Liver (tissue), 9 donors: ENCODE data around the gene ATXN1. TPM values are rescaled to one million over a fixed set of nuclear protein-coding genes. Genes with fewer than 3 reads are reported as not detected.

ENCODE experiments used
- DNase-seq: peaks from one replicate; pipeline ENCODE4 v3.0.0-alpha.2; 2017; ENCODE audit warnings: low spot score
- H3K27ac ChIP-seq, 2 donors: one replicate each; pipeline ENCODE4 v1.7.0; 2013; ENCODE audit warnings: inconsistent platforms in 2 of 2, low read length in 2 of 2, control low read depth in 1 of 2, low read depth in 1 of 2, mild to moderate bottlenecking in 1 of 2
- H3K27me3 ChIP-seq, 4 donors: one replicate each; pipeline versions ENCODE4 v1.6.1 to v1.7.0; 2013; ENCODE audit warnings: low read length in 3 of 4, inconsistent platforms in 1 of 4, mild to moderate bottlenecking in 1 of 4, moderate library complexity in 1 of 4; ENCODE audit not compliant: control insufficient read depth in 4 of 4, insufficient read depth in 4 of 4
- H3K36me3 ChIP-seq, 4 donors: one replicate each; pipeline versions ENCODE4 v1.6.1 to v1.7.0; 2013; ENCODE audit warnings: low read length in 3 of 4, mild to moderate bottlenecking in 3 of 4, low read depth in 1 of 4, moderate library complexity in 1 of 4; ENCODE audit not compliant: control insufficient read depth in 4 of 4, insufficient read depth in 3 of 4
- H3K4me1 ChIP-seq, 4 donors: one replicate each; pipeline versions ENCODE4 v1.6.1 to v1.7.0; 2013; ENCODE audit warnings: low read length in 3 of 4, mild to moderate bottlenecking in 3 of 4, moderate library complexity in 1 of 4; ENCODE audit not compliant: control insufficient read depth in 4 of 4, insufficient read depth in 4 of 4
- H3K4me3 ChIP-seq, 3 donors: one replicate each; pipeline versions ENCODE4 v1.6.1 to v1.7.0; 2013; ENCODE audit warnings: low read length in 3 of 3, control low read depth in 1 of 3, low read depth in 1 of 3, mild to moderate bottlenecking in 1 of 3
- H3K9ac ChIP-seq, 2 donors: one replicate each; pipeline ENCODE4 v1.7.0; 2013; ENCODE audit warnings: low read length in 2 of 2, mild to moderate bottlenecking in 2 of 2, moderate library complexity in 2 of 2, control low read depth in 1 of 2, low read depth in 1 of 2
- H3K9me3 ChIP-seq, 4 donors: one replicate each; pipeline versions ENCODE4 v1.6.1 to v1.7.0; 2013; ENCODE audit warnings: low read length in 3 of 4; ENCODE audit not compliant: control insufficient read depth in 4 of 4
- EGR1 ChIP-seq, 2 donors: IDR thresholded peaks; 2 replicates each; pipeline ENCODE4 v1.6.1; 2016 to 2018; ENCODE audit warnings: antibody characterized with exemption in 2 of 2, low read depth in 2 of 2
- FOXA1 ChIP-seq: IDR thresholded peaks from 2 replicates; pipeline ENCODE4 v1.6.1; 2016; ENCODE audit warnings: antibody characterized with exemption
- GABPA ChIP-seq, 2 donors: IDR thresholded peaks in 1 of 2; conservative IDR thresholded peaks in 1 of 2; 2 replicates each; pipeline ENCODE4 v1.6.1; 2016; ENCODE audit warnings: antibody characterized with exemption in 2 of 2, mild to moderate bottlenecking in 1 of 2, moderate library complexity in 1 of 2
- HNF4G ChIP-seq: IDR thresholded peaks from 2 replicates; pipeline ENCODE4 v1.6.1; 2016; ENCODE audit warnings: antibody characterized with exemption
- NR2F2 ChIP-seq: IDR thresholded peaks from 2 replicates; pipeline ENCODE4 v1.6.1; 2016; ENCODE audit warnings: antibody characterized with exemption
- RAD21 ChIP-seq, 2 donors: IDR thresholded peaks; 2 replicates each; pipeline ENCODE4 v1.6.1; 2016; ENCODE audit warnings: antibody characterized with exemption in 2 of 2, mild to moderate bottlenecking in 2 of 2
- RXRA ChIP-seq, 2 donors: IDR thresholded peaks; 2 replicates each; pipeline ENCODE4 v1.6.1; 2017 to 2018; ENCODE audit warnings: antibody characterized with exemption in 2 of 2, mild to moderate bottlenecking in 1 of 2
- TAF1 ChIP-seq: conservative IDR thresholded peaks from 2 replicates; pipeline ENCODE4 v1.6.1; 2016; ENCODE audit warnings: antibody characterized with exemption, mild to moderate bottlenecking
- YY1 ChIP-seq: IDR thresholded peaks from 2 replicates; pipeline ENCODE4 v1.6.1; 2016; ENCODE audit warnings: antibody characterized with exemption, mild to moderate bottlenecking
- WGBS: extraction: QIAGEN DNeasy Blood & Tissue Kit; methylation state at CpG from one replicate; pipeline ENCODE4 v1.1.7; 2013; 5-methylcytosine and 5-hydroxymethylcytosine counted together
- polyA plus RNA-seq, 2 donors: library from polyadenylated mRNA; stranded (reverse) in 1 of 2; unstranded in 1 of 2; fragments of 200-250 nt in 1 of 2; fragments of >200 nt in 1 of 2; fragmentation: Nextera tagmentation in 1 of 2; extraction: Ambion mirVana in 1 of 2; gene quantifications; one replicate each; pipeline versions ENCODE4 v1.2.1 to v1.2.3, GENCODE V29; 2013 to 2015
- total RNA-seq, 2 donors: library from RNA; depleted of rRNA; stranded (reverse); fragments of >200 nt; gene quantifications; one replicate each; pipeline ENCODE4 v1.2.3, GENCODE V29; 2014
- TF ChIP-seq, protein P1 (sequence below): IDR thresholded peaks from 2 replicates; pipeline ENCODE4 v1.6.1; 2016; ENCODE audit warnings: antibody characterized with exemption
- TF ChIP-seq, protein P2 (sequence below): IDR thresholded peaks from 2 replicates; pipeline ENCODE4 v1.6.1; 2016; ENCODE audit warnings: antibody characterized with exemption
- TF ChIP-seq, protein P3 (sequence below): IDR thresholded peaks from 2 replicates; pipeline ENCODE4 v1.6.1; 2016; ENCODE audit warnings: antibody characterized with exemption
- TF ChIP-seq, protein P4 (sequence below): fragments of 150-350 bp; IDR thresholded peaks from 2 replicates; pipeline ENCODE4 v1.5.1; 2017; ENCODE audit warnings: improper control_type of control experiment, low read depth, low read length; ENCODE audit not compliant: missing input control
- TF ChIP-seq, protein P5 (sequence below): IDR thresholded peaks from 2 replicates; pipeline ENCODE4 v1.6.1; 2016; ENCODE audit warnings: antibody characterized with exemption, mild to moderate bottlenecking
- donor health status: healthy.
- donor health status: healthy.
- donor health status: healthy.
- donor health status: healthy.
- donor health status: healthy.

Gene ATXN1
- total and polyA plus RNA-seq, 4 donors = 4.3 to 29.7 (median 8.2) TPM

DNA sequence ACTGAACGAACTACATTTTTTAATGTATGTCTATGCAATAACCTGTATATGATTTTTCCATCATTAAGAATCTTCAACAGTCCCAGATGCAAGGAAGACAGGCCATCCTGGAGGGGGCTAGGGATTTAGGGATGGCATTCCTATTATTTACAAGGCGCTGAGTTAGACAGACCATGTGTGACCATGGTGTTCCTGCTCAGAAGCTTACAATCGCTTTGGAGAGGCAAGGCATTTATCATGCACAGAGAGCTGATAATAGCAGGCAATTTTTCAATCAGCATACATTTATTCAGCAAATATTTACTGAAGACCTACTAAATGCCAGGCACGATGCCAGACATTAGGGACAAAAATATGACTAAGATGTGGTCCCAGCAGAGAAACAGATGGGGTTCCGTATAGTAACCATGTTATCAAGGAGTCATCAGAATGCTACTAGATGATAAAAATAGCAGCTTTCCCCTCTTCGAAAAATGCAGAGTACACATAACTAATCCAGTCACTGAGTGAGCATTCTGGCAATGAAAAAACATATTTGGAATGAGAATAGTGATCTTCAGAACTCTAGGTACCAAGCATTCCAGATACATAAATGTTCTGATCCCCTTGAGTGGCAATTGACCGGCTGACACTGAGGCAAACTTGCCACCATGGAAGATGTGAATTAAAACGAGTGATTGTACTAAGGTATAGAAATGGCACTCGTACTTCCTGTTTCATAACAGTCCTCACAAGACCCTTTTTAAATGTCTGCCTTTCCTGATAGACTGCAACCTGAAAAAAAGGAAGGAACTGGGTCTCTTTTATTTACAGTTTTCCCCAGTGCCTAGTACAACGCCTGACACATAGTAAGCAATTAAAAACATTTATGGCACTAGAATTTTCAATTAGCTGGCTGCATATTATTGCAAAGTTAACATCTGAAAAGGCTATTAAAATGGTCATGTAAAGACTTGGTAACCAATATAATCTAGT is 135.7 kb downstream of the ATXN1 start:
- Histone ChIP-seq H3K4me1 (no peaks in the 10 kb centered on the region), H3K27ac (no peak overlapping the region), H3K9me3 (no peaks in the 10 kb centered on the region), H3K27me3 (no peaks in the 10 kb centered on the region), H3K4me3 (no peak overlapping the region), H3K9ac (no peak overlapping the region), H3K36me3 (peaks cover 0 to 6% (median under 1%) of the 10 kb centered on the region in 4 donors)
- TF ChIP-seq, protein P1, sequence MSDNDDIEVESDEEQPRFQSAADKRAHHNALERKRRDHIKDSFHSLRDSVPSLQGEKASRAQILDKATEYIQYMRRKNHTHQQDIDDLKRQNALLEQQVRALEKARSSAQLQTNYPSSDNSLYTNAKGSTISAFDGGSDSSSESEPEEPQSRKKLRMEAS = no peak
- no peak for TF ChIP-seq HNF4G
- TF ChIP-seq, protein P2, sequence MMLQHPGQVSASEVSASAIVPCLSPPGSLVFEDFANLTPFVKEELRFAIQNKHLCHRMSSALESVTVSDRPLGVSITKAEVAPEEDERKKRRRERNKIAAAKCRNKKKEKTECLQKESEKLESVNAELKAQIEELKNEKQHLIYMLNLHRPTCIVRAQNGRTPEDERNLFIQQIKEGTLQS = no peak
- no peak for TF ChIP-seq YY1
- 89% methylated on average over 10 of the region's 10 CpGs for whole genome bisulfite sequencing
- DNase-seq = no peak

DNA sequence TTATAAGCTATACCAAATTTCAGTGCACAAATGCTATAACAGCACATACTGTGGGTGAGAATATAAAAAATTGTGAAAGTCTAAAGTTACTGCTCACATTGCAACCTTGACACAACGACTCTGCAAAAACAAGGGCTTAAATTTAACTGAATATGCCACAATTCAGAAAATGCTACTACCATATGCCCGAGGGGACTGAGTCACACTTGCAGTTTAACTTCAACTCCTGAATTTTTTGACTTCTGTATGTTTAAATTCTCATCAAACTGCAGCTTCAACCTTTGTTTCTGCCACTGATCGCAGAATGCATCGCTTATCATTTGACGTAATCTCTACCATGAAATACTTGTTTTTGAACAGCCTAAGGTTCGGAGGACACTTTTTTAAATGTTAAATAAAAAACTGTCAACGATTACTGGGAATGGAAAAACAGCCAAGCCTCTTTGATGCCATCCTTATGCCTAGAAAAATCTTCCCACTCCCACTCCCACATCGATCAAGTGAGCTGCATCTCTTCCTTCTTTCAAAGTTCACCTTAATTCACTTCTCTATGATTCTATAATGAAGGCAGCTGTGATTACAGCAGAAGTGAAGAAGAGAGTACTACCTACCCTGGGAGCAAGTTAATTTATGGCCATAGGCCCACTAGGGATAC is 136.5 kb downstream of the ATXN1 start:
- WGBS = 94% methylated on average over 8 of the region's 8 CpGs
- no peak for TF ChIP-seq GABPA (IDR thresholded peaks at IDR 0.05 in 1 of 2, conservative IDR thresholded peaks at IDR 0.05 in 1 of 2)
- H3K4me3 ChIP-seq = no peak overlapping the region
- DNase-seq = no peak
- no peaks in the 10 kb centered on the region for H3K27me3 ChIP-seq
- H3K27ac ChIP-seq = no peak overlapping the region
- peaks cover 0 to 1% (median under 1%) of the 10 kb centered on the region in 4 donors for H3K36me3 ChIP-seq
- no peak overlapping the region for H3K9ac ChIP-seq
- no peaks in the 10 kb centered on the region for H3K9me3 ChIP-seq
- H3K4me1 ChIP-seq = no peaks in the 10 kb centered on the region

DNA sequence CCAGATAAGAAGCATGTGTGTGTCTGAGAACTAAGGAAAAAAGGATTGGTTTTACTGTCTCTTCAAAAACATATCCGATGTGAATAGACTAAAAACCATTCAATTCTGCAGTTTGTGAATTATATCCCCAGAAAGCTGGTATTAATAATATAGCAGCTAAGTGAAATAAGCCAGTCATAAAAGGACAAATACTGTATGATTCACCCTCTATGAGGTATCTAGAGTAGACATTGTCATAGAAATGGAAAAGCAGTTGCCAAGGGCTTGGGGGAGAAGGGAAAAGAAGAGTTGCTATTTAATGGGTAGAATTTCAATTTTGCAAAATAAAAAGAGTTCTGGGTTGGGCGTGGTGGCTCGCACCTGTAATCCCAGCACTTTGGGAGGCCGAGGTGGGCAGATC is 137.5 kb downstream of the ATXN1 start:
- Histone ChIP-seq H3K4me1 (no peaks in the 10 kb centered on the region), H3K27ac (no peak overlapping the region)
- TF ChIP-seq, protein P1 = no peak
- TF ChIP-seq, protein P2 = no peak
- TF ChIP-seq NR2F2 = no peak
- TF ChIP-seq RAD21 (IDR thresholded peaks at IDR 0.05) = no peak
- TF ChIP-seq RXRA (IDR thresholded peaks at IDR 0.05) = no peak
- TF ChIP-seq, protein P3, sequence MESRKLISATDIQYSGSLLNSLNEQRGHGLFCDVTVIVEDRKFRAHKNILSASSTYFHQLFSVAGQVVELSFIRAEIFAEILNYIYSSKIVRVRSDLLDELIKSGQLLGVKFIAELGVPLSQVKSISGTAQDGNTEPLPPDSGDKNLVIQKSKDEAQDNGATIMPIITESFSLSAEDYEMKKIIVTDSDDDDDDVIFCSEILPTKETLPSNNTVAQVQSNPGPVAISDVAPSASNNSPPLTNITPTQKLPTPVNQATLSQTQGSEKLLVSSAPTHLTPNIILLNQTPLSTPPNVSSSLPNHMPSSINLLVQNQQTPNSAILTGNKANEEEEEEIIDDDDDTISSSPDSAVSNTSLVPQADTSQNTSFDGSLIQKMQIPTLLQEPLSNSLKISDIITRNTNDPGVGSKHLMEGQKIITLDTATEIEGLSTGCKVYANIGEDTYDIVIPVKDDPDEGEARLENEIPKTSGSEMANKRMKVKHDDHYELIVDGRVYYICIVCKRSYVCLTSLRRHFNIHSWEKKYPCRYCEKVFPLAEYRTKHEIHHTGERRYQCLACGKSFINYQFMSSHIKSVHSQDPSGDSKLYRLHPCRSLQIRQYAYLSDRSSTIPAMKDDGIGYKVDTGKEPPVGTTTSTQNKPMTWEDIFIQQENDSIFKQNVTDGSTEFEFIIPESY = no peak
- no peak for TF ChIP-seq TAF1
- TF ChIP-seq, protein P4, sequence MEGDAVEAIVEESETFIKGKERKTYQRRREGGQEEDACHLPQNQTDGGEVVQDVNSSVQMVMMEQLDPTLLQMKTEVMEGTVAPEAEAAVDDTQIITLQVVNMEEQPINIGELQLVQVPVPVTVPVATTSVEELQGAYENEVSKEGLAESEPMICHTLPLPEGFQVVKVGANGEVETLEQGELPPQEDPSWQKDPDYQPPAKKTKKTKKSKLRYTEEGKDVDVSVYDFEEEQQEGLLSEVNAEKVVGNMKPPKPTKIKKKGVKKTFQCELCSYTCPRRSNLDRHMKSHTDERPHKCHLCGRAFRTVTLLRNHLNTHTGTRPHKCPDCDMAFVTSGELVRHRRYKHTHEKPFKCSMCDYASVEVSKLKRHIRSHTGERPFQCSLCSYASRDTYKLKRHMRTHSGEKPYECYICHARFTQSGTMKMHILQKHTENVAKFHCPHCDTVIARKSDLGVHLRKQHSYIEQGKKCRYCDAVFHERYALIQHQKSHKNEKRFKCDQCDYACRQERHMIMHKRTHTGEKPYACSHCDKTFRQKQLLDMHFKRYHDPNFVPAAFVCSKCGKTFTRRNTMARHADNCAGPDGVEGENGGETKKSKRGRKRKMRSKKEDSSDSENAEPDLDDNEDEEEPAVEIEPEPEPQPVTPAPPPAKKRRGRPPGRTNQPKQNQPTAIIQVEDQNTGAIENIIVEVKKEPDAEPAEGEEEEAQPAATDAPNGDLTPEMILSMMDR = no peak
- TF ChIP-seq GABPA (IDR thresholded peaks at IDR 0.05 in 1 of 2, conservative IDR thresholded peaks at IDR 0.05 in 1 of 2) = no peak
- no peak for TF ChIP-seq FOXA1
- no peak for TF ChIP-seq EGR1 (IDR thresholded peaks at IDR 0.05; ENCODE audit: low read depth in 2 of 2)
- TF ChIP-seq, protein P5, sequence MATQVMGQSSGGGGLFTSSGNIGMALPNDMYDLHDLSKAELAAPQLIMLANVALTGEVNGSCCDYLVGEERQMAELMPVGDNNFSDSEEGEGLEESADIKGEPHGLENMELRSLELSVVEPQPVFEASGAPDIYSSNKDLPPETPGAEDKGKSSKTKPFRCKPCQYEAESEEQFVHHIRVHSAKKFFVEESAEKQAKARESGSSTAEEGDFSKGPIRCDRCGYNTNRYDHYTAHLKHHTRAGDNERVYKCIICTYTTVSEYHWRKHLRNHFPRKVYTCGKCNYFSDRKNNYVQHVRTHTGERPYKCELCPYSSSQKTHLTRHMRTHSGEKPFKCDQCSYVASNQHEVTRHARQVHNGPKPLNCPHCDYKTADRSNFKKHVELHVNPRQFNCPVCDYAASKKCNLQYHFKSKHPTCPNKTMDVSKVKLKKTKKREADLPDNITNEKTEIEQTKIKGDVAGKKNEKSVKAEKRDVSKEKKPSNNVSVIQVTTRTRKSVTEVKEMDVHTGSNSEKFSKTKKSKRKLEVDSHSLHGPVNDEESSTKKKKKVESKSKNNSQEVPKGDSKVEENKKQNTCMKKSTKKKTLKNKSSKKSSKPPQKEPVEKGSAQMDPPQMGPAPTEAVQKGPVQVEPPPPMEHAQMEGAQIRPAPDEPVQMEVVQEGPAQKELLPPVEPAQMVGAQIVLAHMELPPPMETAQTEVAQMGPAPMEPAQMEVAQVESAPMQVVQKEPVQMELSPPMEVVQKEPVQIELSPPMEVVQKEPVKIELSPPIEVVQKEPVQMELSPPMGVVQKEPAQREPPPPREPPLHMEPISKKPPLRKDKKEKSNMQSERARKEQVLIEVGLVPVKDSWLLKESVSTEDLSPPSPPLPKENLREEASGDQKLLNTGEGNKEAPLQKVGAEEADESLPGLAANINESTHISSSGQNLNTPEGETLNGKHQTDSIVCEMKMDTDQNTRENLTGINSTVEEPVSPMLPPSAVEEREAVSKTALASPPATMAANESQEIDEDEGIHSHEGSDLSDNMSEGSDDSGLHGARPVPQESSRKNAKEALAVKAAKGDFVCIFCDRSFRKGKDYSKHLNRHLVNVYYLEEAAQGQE = no peak
- no peak for TF ChIP-seq YY1

More for the DNA sequence above, 137.5 kb downstream of the ATXN1 start:
- WGBS = 97% methylated on average over 4 of the region's 4 CpGs
- Histone ChIP-seq H3K36me3 (peaks cover 0 to 1% (median 0%) of the 10 kb centered on the region in 4 donors), H3K4me3 (no peak overlapping the region), H3K9ac (no peak overlapping the region), H3K27me3 (no peaks in the 10 kb centered on the region), H3K9me3 (no peaks in the 10 kb centered on the region)
- DNase-seq = no peak
